ENCODE results near the gene FAM89B. TPM values are rescaled to one million over a fixed set of nuclear protein-coding genes. Genes with fewer than 3 reads are reported as not detected.
A peak's percentile ranks its signal among the peaks of the same experiment; 100 is the strongest.

The FAM89B gene
- total and polyA plus RNA-seq, 10 donors: 34.5 to 66.1 (median 48.4) TPM

DNA sequence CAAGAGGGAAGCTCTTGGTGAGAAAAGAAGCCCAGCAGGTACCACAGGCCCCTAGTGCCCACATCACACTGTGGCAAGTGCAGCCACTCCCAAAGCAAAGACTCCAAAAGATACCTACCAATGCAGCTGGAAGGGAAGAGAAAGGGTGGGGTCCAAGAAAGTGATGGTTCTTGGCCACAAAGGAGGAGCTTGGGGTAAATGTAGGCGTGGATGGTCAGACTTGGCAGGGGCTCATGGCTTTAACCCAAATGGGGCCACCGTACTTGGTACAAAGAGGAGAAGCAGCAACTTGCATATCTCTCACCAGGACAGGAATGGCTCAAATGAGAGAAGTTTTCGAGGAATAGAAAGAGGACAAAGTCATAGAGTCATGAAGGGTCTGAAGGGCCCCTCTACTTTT, 36.9 kb downstream of the FAM89B start:
- DNase-seq: no peak
- H3K27ac ChIP-seq: peak overlapping the region in 5 of 8 donors; percentile 20 to 99 (median 98)
- H3K4me3 ChIP-seq: peak overlapping the region in 1 of 8 donors; percentile 95
- H3K27me3 ChIP-seq (replicated peaks in 1 of 7): no peaks in the 10 kb centered on the region
- TF ChIP-seq POLR2AphosphoS5 (IDR thresholded peaks at IDR 0.05) (no peak), POLR2A (IDR thresholded peaks at IDR 0.05) (no peak)
- TF ChIP-seq, protein P1, sequence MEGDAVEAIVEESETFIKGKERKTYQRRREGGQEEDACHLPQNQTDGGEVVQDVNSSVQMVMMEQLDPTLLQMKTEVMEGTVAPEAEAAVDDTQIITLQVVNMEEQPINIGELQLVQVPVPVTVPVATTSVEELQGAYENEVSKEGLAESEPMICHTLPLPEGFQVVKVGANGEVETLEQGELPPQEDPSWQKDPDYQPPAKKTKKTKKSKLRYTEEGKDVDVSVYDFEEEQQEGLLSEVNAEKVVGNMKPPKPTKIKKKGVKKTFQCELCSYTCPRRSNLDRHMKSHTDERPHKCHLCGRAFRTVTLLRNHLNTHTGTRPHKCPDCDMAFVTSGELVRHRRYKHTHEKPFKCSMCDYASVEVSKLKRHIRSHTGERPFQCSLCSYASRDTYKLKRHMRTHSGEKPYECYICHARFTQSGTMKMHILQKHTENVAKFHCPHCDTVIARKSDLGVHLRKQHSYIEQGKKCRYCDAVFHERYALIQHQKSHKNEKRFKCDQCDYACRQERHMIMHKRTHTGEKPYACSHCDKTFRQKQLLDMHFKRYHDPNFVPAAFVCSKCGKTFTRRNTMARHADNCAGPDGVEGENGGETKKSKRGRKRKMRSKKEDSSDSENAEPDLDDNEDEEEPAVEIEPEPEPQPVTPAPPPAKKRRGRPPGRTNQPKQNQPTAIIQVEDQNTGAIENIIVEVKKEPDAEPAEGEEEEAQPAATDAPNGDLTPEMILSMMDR (IDR thresholded peaks at IDR 0.05 in 8 of 11, conservative IDR thresholded peaks at IDR 0.05 in 3 of 11): no peak
- H3K4me1 ChIP-seq: peaks cover 54 to 81% (median 70%) of the 10 kb centered on the region in 6 donors
- peaks cover 0 to 87% (median 65%) of the 10 kb centered on the region in 6 donors for H3K36me3 ChIP-seq
- intact Hi-C loops (cut with DNase I; ENCODE audit: low total_unique reads): no loop called here
- 60 to 78% (median 71%) methylated on average over 3 of the region's 3 CpGs for WGBS, 5 donors
- no peaks in the 10 kb centered on the region for H3K9me3 ChIP-seq

GRCh38 chr11:65609665-65610064, 37.3 kb downstream of the FAM89B start:
- DNase-seq: no peak
- TF ChIP-seq POLR2AphosphoS5 (IDR thresholded peaks at IDR 0.05) (peak in 1 of 3 donors; percentile 34), POLR2A (IDR thresholded peaks at IDR 0.05) (no peak)
- TF ChIP-seq, protein P1 (IDR thresholded peaks at IDR 0.05 in 8 of 11, conservative IDR thresholded peaks at IDR 0.05 in 3 of 11): no peak
- no peaks in the 10 kb centered on the region for H3K27me3 ChIP-seq (replicated peaks in 1 of 7)
- intact Hi-C loops (cut with DNase I; ENCODE audit: low total_unique reads): no loop called here
- peaks cover 54 to 81% (median 70%) of the 10 kb centered on the region in 6 donors for H3K4me1 ChIP-seq
- peak overlapping the region in 2 of 8 donors; percentile 14 to 95 for H3K4me3 ChIP-seq
- 73 to 86% (median 84%) methylated on average over 5 of the region's 5 CpGs for WGBS, 5 donors
- peak overlapping the region in 6 of 8 donors; percentile 20 to 99 (median 98) for H3K27ac ChIP-seq
- no peaks in the 10 kb centered on the region for H3K9me3 ChIP-seq
- peaks cover 0 to 83% (median 61%) of the 10 kb centered on the region in 6 donors for H3K36me3 ChIP-seq

DNA sequence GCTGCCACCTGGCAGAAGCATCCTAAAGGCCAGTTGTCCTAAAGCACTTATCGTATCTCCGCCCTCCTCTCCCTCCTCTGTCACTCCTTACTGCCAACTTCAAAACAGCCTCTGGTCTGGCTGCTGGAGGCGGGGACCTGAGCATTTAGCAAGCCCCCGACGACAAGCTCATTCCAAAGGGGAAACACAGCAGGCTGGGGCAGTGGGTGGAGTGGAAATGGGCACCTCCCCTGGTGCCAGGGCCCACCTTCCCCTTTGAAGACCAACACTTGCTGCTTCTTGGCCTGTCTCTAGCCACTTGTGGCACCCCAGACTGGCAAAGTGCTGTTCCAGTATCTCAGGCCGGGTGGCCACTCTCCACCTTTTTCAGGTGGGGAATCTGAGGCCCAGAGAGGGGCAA, 38.1 kb downstream of the FAM89B start:
- Histone ChIP-seq H3K4me1 (peaks cover 54 to 81% (median 70%) of the 10 kb centered on the region in 6 donors), H3K36me3 (peaks cover 0 to 75% (median 53%) of the 10 kb centered on the region in 6 donors), H3K9me3 (no peaks in the 10 kb centered on the region), H3K27me3 (replicated peaks in 1 of 7) (no peaks in the 10 kb centered on the region), H3K4me3 (peak overlapping the region; percentile 21 to 97 (median 95)), H3K27ac (peak overlapping the region; percentile 68 to 99 (median 97))
- TF ChIP-seq, protein P1 (IDR thresholded peaks at IDR 0.05 in 8 of 11, conservative IDR thresholded peaks at IDR 0.05 in 3 of 11): no peak
- TF ChIP-seq POLR2A (IDR thresholded peaks at IDR 0.05) (no peak), POLR2AphosphoS5 (IDR thresholded peaks at IDR 0.05) (no peak)
- 48 to 67% (median 62%) methylated on average over 5 to 6 of the region's 6 CpGs for WGBS, 5 donors
- DNase-seq: no peak
- intact Hi-C loops (cut with DNase I; ENCODE audit: low total_unique reads): no loop called here

DNA sequence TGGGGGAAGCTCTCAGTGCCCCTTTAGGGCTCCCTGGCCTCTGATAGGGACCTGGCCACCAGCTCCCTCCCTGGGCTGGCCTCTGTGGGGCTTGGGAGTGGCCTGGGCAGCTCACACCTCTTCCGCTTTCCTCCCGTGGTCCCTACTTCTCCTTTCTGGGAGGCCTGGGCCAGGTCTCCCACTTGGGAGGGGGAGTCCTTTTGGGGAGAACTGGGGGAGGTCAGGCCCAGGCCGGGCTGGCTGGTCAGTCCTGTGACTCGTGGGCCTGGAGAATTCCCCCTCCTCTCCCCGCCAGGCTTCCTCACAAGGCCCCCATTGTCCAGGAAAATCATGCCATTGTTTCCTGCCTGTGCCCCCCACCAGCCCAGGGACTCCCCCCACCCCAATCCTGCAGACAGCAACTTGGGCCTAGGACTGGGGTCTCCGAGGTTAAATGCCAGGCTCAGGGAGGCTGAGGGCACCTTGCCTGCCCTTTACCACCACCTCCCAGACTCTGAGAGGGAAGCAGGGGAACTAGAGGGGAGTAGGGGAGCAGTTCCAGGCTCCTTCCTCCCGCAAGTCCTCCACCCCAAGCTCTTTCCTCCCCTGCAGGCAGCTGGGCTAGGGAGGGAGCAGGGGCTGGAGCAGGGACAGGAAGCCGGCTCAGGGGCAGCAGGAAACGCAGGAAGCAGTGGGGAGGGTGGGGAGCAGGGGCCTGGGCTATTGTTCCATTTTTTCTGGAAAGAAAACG, 38.9 kb downstream of the FAM89B start:
- TF ChIP-seq POLR2AphosphoS5 (IDR thresholded peaks at IDR 0.05): peak; percentile 32 to 71 (median 70)
- TF ChIP-seq, protein P1 (IDR thresholded peaks at IDR 0.05 in 8 of 11, conservative IDR thresholded peaks at IDR 0.05 in 3 of 11): no peak
- intact Hi-C loops (cut with DNase I; ENCODE audit: low total_unique reads): no loop called here
- peaks cover 0 to 68% (median 45%) of the 10 kb centered on the region in 6 donors for H3K36me3 ChIP-seq
- H3K4me3 ChIP-seq: peak overlapping the region; percentile 84 to 97 (median 95)
- peak overlapping the region; percentile 68 to 99 (median 97) for H3K27ac ChIP-seq
- peak; percentile 92 for DNase-seq
- H3K4me1 ChIP-seq: peaks cover 54 to 80% (median 68%) of the 10 kb centered on the region in 6 donors
- 15 to 28% (median 25%) methylated on average over 9 to 10 of the region's 10 CpGs for WGBS, 5 donors
- H3K27me3 ChIP-seq (replicated peaks in 1 of 7): no peaks in the 10 kb centered on the region
- no peaks in the 10 kb centered on the region for H3K9me3 ChIP-seq

Measured in spleen (tissue), 11 donors.